GM18909 (cell line): ENCODE data around the gene STAU1.
"Not testable (repeated sequence)": the region's sequence is repeated elsewhere in the genome, so short reads cannot be mapped to it uniquely, and the experiment has no call there.

ENCODE experiments used
- ATAC-seq: cut with Tn5 transposase; IDR thresholded peaks from one replicate; pipeline ENCODE4 v1.9.1; 2021; ENCODE audit warnings: mild to moderate bottlenecking; ENCODE audit not compliant: unreplicated experiment, poor library complexity

STAU1 gene

DNA sequence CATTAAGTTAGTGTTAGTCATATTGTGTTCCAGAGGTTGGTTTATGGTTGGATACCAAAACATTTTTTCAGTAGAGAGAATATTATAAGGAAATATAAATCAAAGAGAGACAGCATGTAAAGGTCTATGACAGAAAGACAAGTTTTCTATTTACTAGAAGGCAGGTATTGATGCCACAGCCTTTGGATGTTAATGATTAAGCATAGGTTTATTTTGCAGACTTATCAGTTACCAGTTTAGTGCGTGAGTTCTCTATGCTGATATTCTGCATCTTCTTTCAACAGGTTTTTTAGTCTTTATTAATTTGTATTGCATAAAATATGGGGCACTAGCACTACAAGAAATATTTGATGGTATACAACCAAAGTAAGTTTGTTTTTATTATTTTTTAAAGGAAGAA, 96.4 kb downstream of the STAU1 start:
- no peak for ATAC-seq

DNA sequence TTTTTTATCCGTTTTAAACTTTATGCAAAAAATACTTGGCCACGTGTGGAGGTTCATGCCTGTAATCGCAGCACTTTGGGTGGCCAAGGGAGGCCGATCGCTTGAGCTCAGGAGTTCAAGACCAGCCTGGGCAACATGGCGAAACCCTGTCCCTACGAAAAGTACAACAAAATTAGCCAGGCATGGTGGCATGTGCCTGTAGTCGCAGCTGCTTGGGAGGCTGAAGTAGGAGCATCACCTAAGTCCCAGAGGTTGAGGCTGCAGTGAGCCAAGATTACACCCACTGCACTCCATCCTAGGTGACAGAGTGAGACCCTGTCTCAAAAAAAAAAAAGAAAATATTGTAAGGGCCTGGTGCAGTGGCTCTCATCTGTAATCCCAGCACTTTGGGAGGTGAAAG, 97.0 kb downstream of the STAU1 start:
- no peak for ATAC-seq

DNA sequence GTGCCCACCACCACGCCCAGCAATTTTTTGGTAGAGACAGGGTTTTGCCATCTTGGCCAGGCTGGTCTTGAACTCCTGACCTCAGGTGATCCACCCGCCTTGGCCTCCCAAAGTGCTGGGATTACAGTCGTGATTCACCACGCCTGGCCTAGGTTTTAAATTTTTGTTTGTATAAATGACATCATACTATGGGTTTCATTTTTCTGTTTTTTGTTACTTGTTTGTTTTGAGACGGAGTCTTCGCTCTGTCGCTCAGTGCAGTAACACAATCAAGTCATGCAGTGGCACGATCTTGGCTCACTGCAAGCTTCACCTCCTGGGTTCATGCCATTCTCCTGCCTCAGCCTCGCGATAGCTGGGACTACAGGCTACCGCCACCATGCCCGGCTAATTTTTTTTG, 105.8 kb downstream of the STAU1 start:
- ATAC-seq, result not testable (repeated sequence)

DNA sequence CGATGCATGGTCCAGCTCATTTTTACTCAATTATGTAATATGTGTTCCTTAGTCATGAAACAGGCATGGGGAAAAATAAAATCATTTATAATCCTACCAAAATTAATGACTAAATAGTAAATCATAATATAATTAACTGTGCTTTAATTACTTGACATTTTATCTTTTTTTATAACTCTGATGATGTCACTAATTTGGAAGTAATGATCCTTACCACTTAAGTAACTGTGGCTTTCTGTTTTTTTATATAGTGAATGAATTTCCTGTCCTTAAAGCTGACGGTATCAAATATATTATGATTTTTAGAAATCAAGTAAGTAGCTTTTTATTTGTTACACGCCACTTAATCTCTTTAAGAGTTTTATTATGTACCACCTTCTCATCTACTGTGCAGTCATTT, 109.8 kb downstream of the STAU1 start:
- no peak for ATAC-seq

DNA sequence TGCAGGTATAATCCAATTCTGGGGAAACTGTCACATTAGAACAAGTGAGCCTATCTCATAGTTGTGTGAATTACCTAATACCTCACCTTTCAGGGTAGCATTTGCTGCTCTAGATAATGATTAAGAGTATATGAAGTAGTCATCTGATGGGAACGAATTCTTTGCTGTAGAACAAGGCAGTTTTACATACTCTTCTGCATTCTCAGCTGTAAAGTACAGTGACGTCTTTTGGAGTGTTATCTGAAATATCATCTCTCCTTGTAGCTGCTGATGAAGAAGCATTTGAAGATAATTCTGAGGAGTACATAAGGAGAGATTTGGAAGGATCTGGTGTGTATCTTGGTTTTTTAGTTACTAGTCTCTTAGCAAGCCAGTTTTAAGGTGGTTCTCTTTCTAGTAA, 113.6 kb downstream of the STAU1 start:
- no peak for ATAC-seq
